Stimulated activated CD8-positive, alpha-beta memory T cell treated with anti-CD3 and anti-CD28 coated beads, Interleukin-12 subunit alpha, Interleukin-12 subunit beta, amount 100 ng/mL, for 24 hours (primary cell): Measurements from ENCODE around the gene JMJD7.

Source experiments
- DNase-seq: peaks from one replicate; pipeline ENCODE4 v3.0.0-alpha.2; 2020; ENCODE audit errors: extremely low read depth

The JMJD7 gene

GRCh38 chr15:41827880-41828806 lies at the start of gene JMJD7:
Gene JMJD7 (plus strand): TSS chr15:41828092. CDS start chr15:41828125, 33 bp downstream.
- DNase-seq = peak; percentile 89

GRCh38 chr15:41778521-41778920 lies 49.4 kb upstream of the JMJD7 start:
- no peak for DNase-seq

GRCh38 chr15:41779662-41780157 lies 48.2 kb upstream of the JMJD7 start:
- DNase-seq = no peak

GRCh38 chr15:41780266-41780665 lies 47.6 kb upstream of the JMJD7 start:
- no peak for DNase-seq

- DNase-seq = no peak
Observed at GRCh38 chr15:41780727-41781126, 47.2 kb upstream of the JMJD7 start.

GRCh38 chr15:41782371-41783282 lies 45.3 kb upstream of the JMJD7 start:
- no peak for DNase-seq

GRCh38 chr15:41783296-41783695 lies 44.6 kb upstream of the JMJD7 start:
- no peak for DNase-seq

GRCh38 chr15:41788262-41788661 lies 39.6 kb upstream of the JMJD7 start:
- no peak for DNase-seq

- no peak for DNase-seq
Observed at GRCh38 chr15:41789236-41789635, 38.7 kb upstream of the JMJD7 start.

- DNase-seq = no peak
Observed at GRCh38 chr15:41789662-41790061, 38.2 kb upstream of the JMJD7 start.

- no peak for DNase-seq
Observed at GRCh38 chr15:41790169-41790568, 37.7 kb upstream of the JMJD7 start.

- DNase-seq = no peak
Observed at GRCh38 chr15:41790756-41791546, 36.9 kb upstream of the JMJD7 start.

- no peak for DNase-seq
Observed at GRCh38 chr15:41791547-41791937, 36.4 kb upstream of the JMJD7 start.

GRCh38 chr15:41792000-41792637 lies 35.8 kb upstream of the JMJD7 start:
- no peak for DNase-seq

- DNase-seq = no peak
Observed at GRCh38 chr15:41794081-41794480, 33.8 kb upstream of the JMJD7 start.

- no peak for DNase-seq
Observed at GRCh38 chr15:41795996-41796856, 31.7 kb upstream of the JMJD7 start.

GRCh38 chr15:41797201-41797944 lies 30.5 kb upstream of the JMJD7 start:
- DNase-seq = no peak

- DNase-seq = no peak
Observed at GRCh38 chr15:41798607-41799487, 29.0 kb upstream of the JMJD7 start.

GRCh38 chr15:41799488-41799805 lies 28.4 kb upstream of the JMJD7 start:
- DNase-seq = no peak
